Kidney tubule cell (primary cell): ENCODE measurements around the gene KLB.

Experiments
- DNase-seq: peaks from one replicate; pipeline ENCODE4 v3.0.0-alpha.2; 2018; ENCODE audit warnings: low spot score

KLB gene

GRCh38 chr4:39464886-39465501, 58.3 kb downstream of the KLB start:
- DNase-seq = peak; percentile 70

- peak; percentile 82 for DNase-seq
These were observed 60.0 kb downstream of the KLB start for GRCh38 chr4:39466747-39467146.

DNA sequence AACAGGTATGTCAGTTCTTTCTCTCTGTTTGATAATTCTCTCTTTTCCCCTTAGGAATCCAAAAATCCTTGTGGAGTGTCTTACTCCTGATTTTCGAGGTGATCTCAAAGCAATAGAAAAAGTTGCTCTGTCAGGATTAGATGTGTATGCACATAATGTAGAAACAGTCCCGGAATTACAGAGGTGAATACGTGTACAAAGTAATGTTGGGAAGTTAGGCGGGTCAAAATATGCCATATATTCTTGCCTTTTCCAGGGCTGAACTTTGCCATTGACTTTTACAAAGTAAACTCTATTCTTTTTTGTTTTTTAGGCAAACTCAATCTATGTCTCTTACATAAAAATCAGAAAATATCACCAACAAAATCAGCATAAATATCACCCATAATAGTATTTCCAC, 60.7 kb downstream of the KLB start:
- no peak for DNase-seq

DNA sequence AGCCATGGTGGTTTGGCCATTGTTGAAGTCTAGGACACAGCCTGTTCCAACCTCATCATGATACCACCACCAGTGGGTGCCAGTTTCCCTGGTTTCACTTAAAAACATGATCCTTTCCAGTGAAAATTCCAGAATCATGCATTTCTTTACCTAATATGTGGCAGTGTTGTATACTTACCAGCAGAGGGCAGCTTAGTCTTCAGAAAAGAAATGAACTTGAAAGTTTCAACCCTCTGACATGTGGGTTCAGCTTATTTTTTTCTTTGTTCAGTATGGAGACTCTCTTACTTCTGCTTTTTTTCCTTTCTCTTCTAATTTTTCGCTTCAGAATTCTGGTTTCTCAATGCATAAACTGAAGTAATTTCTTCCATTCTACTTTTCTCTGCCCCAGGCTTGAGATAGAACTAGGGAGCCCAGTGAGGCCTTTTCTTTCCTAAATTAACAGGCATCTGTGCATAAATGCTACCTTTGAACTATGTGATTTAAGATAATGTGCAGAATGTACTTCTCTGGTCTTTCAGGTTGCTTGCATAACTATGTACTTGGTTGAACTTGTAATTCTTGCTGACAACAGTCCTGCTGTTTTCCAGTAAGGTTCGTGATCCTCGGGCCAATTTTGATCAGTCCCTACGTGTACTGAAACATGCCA, 62.8 kb downstream of the KLB start:
- DNase-seq = peak; percentile 83

DNA sequence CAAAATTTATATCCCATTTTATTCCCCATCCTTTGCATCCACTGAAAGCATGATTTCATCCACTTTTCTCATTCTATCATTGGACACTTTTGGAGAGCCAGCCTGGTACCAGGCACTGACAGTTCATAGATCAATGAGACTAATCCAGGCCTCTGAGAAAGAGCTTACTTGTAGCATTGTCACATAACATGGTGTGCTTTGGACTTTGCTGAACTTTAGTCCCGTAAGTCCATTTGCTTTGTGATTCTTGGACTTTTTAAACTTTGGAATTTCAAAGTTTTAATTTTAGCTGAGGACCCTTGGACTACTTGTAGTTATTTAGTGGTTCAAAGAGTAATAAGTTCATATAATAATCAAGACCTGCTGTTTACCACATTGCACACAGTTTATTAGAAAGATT, 63.7 kb downstream of the KLB start:
- no peak for DNase-seq

DNA sequence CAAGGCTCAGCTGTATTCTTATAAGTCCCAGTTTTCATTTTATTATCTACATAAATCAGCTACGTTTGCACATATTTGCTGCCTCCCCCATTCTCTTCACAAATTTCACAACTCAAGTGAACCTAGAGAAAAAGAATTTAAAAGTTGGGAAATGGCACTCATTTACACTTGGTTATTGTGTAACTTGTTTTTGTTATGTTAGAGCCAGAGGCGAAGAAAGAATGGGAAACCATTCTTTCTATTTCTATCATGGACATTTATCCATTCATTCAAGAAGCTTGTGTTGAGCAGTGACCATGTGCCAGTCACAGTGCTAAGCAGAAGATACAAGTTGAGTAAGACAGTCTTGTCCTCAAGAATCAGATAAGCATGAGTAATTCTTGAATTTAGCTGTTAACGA, 65.7 kb downstream of the KLB start:
- DNase-seq = no peak

DNA sequence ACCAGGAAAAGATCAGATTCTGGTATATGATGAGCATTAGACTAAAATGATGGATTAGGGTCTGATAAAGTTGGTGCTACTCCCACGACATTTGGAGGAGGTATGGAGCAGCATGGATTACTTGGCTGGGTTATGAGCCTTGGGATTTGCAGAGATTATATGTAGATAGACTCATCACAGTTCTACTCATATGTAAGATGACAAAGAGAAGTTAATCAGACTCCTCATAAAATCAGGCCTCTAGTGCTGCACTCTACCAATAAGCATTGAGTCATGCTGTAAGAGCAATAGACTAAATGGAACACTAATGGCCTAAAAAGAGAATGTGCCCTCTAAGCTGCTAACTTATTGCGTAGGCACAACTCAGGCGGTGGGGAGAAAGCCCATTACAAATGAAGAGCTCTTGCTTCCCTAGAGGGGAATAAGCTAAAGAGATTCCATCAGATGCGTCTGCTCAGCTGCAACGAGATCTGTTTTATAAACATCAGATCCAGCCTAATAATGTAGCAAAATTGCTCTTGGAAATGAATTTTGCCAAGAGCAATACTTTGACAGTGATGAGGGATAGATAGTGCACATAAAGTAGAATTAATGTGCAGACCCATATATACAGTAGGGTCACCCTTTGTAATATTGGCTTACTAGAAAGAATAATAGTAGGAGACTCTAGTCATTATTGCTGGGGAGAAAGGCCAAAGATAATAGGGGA, 69.6 kb downstream of the KLB start:
- DNase-seq = no peak

DNA sequence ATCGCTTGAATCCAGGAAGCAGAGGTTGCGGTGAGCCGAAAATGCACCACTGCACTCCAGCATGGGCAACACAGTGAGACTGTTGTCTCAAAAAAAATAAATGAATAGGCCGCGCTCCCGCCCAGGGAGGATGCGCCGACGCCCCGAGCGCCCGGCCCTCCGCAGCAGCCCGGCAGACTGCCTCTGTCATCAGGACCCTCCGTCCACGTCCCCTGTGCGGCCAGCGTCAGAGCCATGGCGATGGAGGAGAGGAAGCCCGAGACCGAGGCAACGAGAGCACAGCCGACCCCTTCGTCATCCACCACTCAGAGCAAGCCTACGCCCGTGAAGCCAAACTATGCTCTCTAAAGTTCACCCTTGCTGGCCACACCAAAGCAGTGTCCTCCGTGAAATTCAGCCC, 73.5 kb downstream of the KLB start:
- DNase-seq = no peak

DNA sequence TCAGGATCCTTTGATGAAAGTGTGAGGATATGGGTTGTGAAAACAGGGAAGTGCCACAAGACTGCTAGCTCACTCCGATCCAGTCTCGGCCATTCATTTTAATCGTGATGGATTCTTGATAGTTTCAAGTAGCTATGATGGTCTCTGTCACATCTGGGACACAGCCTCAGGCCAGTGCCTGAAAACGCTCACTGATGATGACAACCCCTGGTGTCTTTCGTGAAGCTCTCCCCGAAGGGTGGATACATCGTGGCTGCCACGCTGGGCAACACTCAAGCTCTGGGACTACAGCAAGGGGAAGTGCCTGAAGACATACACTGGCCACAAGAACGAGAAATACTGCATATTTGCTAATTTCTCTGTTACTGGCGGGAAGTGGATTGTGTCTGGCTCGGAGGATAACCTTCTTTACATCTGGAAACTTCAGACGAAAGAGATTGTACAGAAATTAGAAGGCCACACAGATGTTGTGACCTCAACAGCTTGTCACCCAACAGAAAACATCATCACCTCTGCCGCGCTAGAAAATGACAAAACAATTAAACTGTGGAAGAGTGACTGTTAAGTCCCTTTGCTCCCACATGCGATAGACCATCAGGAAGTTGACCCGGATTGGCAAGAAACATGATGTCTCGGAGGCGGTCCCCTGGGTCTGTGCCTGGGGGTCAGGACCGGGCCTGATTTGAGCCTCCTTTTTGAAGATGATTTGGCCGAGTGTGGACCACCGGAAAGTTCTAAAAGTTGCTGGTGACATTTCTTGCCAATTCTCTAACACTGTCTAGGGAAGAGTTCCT, 74.4 kb downstream of the KLB start:
- no peak for DNase-seq

GRCh38 chr4:39484582-39485272, 78.0 kb downstream of the KLB start:
- DNase-seq = no peak

GRCh38 chr4:39486221-39486804, 79.6 kb downstream of the KLB start:
- no peak for DNase-seq

DNA sequence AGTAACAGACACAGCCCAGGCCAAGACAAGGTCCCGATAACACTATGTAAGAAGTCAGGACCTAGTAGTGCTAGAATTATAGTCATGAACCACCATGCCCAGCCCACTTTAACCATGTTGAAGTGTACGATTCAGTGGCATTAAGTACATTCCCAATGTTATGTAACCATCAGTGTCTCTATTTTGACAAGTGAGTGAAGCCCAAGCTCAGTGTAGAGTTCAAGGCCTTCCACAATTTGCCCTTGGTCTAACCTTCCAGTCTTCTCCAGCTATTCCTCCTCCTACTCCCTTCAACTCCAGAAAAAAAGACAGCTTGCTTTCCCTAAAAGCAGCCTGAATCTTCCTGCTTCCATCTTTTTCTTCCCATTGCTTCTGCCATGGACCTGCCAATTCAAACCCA, 83.6 kb downstream of the KLB start:
- DNase-seq = no peak

GRCh38 chr4:39494354-39494753, 87.6 kb downstream of the KLB start:
- no peak for DNase-seq

GRCh38 chr4:39495446-39496213, 88.9 kb downstream of the KLB start:
- peak; percentile 46 for DNase-seq

- no peak for DNase-seq
These were observed 91.4 kb downstream of the KLB start for GRCh38 chr4:39497909-39498726.

DNA sequence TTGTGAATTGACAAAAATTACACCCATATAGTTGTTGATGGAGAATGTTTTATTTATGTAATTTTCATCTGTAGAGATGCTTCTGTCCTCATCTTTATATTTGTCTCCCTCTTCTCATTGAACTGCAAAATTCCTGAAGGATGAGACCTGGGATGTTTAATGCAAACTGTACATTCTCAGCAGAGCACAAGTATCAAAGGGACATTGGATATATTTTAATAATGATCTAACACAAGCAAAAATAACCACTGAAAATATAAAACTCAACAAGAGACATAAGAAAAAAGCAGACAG, 91.9 kb downstream of the KLB start:
- no peak for DNase-seq
